GM18870 (cell line): ENCODE data around the gene EIF1AD.
A peak's percentile ranks its signal among the peaks of the same experiment; 100 is the strongest.
"Not testable (repeated sequence)": the region's sequence is repeated elsewhere in the genome, so short reads cannot be mapped to it uniquely, and the experiment has no call there.

Source experiments
- ATAC-seq: cut with Tn5 transposase; IDR thresholded peaks from one replicate; pipeline ENCODE4 v1.9.1; 2021; ENCODE audit warnings: moderate library complexity; ENCODE audit not compliant: unreplicated experiment

EIF1AD gene

DNA sequence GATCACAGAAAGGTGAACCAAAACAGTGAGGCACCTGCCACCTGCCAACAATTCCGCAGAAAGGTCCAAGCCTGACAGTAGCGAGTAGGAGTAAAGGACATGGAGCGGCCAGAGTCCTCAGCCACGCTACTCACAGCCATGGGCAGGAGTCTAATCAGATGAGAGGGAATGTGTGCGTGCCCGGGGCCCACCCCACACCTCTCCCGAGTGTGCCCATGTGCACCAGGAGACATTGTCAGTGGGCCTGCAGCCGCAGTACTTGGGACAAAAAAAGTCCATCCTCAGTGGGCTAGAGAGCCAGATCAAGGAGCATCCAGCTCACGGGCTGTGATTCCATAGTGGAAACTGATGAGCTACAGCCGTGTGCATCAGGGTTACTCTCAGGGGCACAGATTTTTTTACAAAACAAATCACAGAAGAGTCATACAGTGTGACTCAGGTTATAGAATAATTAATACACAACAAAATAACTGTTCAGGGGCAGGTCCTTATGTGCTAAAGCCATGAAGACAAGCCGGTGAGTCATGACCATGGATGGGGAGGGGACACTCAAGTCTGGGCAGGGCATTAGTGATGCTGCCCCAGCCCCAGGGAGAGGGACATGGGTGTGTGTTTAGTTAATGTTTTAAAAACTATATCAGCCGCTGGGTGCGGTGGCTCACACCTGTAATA, 28.4 kb downstream of the EIF1AD start:
- no peak for ATAC-seq

DNA sequence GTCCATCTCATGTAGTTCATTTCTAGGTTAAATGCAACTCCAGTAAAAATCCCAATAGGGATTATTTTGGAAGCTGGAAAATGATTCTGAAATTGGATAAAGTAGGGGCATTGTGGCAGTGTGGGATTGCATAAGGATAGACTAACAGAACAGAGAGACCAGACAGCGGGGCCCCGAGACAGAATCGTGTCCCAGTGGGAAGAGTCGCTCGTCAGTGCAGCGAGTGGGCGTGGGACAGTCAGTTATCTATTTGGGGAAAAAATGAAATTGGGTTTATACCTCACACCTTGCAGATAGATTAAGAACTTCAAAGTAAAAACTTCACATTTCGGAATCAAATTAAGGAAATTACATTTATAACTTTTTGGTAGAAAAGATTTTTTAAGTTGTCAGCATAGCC, 29.8 kb downstream of the EIF1AD start:
- ATAC-seq, result no peak

- ATAC-seq, result no peak
Observed at GRCh38 chr11:65968600-65969482, 33.1 kb downstream of the EIF1AD start.

DNA sequence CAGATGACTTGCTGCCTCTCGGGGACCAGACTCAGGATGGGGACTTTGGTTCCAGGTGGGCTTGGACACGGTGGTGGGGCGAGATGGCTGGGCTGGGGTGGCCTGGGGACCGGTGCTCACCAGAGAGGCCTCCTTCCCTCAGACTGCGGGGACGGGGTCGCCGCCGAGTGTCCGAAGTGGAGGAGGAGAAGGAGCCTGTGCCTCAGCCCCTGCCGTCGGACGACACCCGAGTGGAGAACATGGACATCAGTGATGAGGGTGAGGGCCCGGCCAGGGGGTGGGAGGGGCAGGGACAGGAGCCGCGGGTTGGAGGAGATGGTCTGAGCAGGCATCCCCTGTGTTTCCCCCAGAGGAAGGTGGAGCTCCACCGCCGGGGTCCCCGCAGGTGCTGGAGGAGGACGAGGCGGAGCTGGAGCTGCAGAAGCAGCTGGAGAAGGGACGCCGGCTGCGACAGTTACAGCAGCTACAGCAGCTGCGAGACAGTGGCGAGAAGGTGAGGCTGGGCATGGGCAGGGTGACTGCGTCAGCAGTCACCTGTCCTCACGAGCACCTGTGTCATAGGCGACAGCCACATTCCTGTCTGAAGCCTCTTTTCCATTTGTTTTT, 34.5 kb downstream of the EIF1AD start:
- ATAC-seq, result no peak

DNA sequence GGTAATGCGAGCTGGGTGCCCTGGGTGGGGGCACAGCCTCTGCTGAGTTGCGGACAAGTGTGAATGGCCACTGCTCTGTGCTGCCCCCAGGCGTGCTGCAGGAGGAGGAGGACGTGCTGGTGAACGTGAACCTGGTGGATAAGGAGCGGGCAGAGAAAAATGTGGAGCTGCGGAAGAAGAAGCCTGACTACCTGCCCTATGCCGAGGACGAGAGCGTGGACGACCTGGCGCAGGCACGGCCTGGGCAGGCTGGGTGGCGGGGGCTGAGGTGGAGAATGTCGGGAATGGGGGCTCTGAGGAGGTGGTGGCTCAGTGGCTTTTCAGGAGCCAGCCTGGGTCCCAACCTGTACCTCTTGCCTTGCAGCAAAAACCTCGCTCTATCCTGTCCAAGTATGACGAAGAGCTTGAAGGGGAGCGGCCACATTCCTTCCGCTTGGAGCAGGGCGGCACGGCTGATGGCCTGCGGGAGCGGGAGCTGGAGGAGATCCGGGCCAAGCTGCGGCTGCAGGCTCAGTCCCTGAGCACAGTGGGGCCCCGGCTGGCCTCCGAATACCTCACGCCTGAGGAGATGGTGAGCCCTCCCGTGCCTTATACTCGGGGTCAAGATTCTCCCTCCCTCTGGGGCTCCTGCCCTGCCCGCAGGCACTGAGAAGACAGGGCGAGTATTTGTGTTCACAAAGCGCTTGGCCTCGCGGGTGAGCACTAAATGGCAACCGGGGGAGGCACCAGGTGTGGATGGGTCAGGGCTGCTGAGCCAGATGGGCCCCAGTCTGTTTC, 35.8 kb downstream of the EIF1AD start:
- ATAC-seq, result no peak

- ATAC-seq, result no peak
Observed at GRCh38 chr11:65964906-65965305, 37.1 kb downstream of the EIF1AD start.

DNA sequence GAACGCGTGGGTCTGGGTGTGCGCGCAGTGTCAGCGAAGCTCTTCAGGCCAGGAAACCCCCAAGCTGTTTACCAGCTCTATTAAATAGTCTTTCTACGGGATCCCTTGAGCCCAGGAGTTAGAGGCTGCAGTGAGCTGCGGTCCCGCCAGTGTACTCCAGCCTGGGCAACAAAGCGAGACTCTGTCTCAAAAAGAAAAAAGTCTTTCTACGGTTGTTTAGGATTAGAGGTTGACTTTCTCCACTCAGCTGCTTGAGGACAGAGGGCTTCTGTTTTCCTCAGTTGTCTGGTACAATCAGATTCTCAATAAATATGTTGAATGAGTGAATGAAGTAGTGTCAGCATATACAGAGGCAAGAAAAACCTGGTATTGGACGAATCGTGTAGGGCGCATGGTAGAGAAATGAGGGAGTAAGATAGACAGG, 39.8 kb downstream of the EIF1AD start:
- no peak for ATAC-seq

DNA sequence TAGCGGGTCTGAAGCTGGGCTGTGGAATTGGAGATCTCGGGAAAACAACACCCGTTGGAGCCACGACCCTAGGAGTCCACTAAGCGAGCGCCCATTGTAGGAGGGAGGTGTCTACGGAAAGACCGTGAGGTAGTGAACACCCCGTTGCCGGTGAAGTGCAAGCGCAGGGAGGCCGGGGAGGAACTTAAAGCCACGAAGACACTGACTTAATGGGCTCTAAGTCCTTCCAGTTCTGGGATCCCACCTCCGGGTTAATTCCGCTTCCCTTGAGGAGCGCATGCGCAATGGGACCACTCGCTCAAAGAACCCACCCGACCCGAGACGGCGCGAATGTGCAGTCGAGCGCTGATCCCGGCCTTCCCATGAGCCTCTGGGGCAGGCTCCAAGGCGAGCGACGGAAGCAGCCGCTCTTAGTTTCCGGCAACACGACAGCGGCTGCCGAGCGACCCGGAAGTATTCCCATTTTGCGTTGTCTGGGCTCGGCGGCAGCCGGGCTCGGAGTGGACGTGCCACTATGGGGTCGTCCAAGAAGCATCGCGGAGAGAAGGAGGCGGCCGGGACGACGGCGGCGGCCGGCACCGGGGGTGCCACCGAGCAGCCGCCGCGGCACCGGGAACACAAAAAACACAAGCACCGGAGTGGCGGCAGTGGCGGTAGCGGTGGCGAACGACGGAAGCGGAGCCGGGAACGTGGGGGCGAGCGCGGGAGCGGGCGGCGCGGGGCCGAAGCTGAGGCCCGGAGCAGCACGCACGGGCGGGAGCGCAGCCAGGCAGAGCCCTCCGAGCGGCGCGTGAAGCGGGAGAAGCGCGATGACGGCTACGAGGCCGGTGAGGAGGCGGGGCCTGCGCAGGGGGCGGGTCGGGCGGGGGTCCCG, 40.5 kb downstream of the EIF1AD start, which contains the start of gene SART1:
SART1 (plus strand) TSS at position 468 of the 874 bp plus-strand sequence; CDS start at position 515, 47 bp downstream.
- peak; percentile 65 for ATAC-seq

- ATAC-seq, result no peak
Observed at GRCh38 chr11:65960824-65961266, 41.1 kb downstream of the EIF1AD start.

- no peak for ATAC-seq
Observed at GRCh38 chr11:65958774-65959420, 43.1 kb downstream of the EIF1AD start.

DNA sequence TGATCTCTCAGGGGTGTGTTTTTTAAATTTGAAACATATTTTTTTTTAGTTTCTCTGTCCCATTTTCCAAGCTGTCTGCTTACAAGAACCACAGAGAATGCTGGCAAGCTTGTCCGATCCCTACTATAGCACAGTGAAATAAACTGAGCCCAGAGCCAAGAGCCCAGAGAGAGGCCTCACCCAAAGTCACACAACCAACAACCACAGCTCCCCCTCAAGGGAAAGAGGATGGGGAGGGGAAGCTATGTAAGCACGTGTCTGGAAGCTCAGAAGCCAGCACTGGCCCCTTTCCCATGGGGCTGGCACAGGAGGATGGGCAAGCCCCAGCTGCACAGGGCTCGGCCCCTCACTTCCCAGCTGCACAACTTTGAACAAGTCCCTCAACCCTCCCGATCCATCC, 43.7 kb downstream of the EIF1AD start:
- no peak for ATAC-seq

DNA sequence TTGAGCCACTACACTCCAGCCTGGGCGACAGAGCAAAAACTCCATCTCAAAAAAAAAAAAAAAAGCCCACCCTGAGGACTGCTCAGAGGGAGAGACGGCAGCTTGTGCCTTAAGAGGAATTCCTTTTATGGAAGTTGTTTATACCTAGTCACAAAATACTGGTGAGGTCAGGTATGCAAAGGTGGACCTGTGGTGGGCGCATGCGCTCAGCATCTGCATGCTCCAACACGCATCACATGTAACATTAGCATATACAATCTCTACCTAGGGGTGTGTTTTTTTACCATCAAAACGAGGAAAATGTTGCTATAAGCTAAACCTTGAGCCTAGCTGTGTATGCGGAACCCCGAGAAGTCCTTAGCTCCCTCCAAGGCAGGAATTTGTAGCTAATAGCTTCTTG, 47.2 kb downstream of the EIF1AD start:
- no peak for ATAC-seq

- ATAC-seq, result no peak
Observed at GRCh38 chr11:65953471-65953870, 48.5 kb downstream of the EIF1AD start.

DNA sequence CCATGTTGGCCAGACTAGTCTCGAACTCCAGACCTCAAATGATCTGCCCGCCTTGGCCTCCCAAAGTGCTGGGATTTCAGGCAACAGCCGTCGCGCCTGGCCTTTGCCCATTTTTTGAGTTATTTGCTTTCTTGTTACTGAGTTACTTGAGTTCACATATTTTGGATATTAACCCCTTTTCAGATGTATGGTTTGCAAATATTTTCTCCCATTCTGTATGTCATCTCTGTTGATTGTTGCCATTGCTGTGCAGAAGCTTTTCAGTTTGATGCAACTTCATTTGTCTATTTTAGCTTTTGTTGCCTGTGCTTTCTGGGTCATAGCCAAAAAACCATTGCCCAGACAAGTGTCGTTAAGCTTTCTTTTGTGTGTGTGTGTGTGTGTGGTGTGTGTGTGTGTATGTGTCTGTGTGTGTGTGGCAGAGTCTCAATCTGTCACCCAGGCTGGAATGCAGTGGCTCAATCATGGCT, 49.9 kb downstream of the EIF1AD start:
- ATAC-seq, result no peak

DNA sequence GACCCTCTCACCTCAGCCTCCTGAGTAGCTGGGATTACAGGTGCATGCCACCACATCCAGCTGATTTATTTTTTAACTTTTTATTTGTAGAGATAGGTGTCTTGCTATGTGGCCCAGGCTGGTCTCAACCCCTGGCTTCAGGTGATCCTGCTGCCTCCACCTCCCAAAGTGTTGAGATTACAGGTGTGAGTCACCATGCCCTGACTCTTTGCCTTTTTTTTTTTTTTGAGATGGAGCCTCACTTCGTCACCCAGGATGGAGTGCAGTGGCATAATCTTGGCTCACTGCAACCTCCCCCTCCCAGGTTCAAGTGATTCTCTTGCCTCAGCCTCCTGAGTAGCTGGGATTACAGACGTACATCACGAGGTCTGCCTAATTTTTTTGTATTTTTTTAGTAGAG, 50.3 kb downstream of the EIF1AD start:
- ATAC-seq, result not testable (repeated sequence)

DNA sequence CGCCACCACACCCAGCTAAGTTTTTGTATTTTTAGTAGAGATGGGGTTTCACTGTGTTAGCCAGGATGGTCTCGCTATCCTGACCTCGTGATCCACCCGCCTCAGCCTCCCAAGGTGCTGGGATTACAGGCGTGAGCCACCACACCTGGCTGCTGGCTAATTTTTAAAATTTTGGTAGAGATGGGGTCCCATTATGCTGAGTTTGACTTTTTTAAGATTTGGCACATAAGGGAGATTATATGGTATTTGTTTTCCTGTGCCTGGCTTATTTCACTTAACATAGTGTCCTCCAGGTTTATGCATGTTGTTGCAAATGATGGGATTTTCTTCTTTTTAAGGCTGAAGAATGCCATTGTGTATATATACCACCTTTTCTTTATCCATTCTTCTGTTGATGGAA, 51.2 kb downstream of the EIF1AD start:
- ATAC-seq, result not testable (repeated sequence)

DNA sequence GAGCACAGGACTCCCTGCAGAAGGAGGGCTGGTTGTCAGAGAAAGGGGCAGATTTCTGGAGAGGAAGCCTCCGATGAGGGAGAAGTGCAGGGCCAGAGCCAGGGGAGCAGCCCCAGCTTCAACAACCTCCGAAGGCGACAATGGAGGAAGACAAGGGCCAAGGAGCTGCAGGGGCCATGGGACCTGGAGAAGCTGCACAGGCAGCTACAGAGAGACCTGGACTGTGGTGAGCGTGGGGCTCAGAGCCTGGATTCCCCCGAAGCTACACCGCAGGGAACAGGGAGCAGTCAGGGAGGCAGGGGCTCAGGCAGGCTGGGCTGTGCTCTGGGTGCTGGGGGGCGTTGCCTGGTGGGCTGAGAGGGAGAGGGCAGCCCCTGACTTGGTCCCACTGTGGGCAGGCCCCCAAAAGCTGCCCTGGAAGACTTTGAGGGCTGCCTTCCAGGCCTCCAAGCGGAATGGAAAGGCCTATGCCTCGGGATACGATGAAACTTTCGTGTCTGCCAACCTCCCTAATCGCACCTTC, 54.3 kb downstream of the EIF1AD start:
- no peak for ATAC-seq

DNA sequence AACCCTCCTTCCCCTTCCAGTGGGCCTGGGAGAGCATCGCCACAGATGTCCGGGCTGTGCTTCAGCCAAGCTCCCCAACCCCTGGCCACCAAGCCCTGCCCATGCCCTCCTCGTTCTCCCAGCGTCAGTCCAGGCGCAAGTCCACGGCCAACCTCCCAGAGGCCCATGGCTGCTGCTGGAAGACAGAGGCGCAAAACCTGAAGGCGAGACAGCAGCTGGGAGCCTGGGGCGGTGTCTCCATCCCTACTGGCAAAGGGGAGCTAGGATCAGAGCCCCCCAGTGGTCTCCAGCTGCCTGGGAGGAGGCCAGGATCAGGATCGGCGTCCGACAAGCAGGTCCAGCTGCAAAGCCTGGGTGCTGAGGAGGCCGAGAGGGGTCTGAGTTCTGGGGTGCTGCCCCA, 54.8 kb downstream of the EIF1AD start:
- ATAC-seq, result no peak

DNA sequence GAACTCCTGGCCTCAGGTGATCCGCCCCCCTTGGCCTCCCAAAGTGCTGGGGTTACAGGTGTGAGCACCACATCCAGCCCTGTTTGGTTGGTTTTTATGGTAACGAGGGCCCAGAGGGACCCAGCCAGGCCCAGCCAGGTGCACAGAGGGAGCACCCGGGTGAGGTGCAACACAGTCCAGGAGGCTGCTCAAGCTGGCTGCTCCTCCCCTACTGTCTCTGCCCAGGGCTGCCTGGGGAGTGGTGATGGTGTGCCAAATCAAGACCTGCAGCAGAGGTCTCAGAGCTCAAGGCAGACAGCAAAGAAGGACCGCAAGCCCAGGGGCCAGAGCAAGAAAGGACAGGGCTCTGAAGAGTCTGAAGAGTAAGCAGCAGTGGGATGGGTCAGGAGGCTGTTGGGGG, 55.3 kb downstream of the EIF1AD start:
- ATAC-seq, result no peak
